Endothelial cell of umbilical vein (primary cell): ENCODE measurements around the gene EID3. TPM values are rescaled to one million over a fixed set of nuclear protein-coding genes. Genes with fewer than 3 reads are reported as not detected.

Source experiments
- BruUV-seq: library from RNA; stranded (reverse); fragments of 400-500 nt; replicated peaks from 2 replicates; lab custom pipeline; 2021; lab: Mats Ljungman, UMichigan
- CTCF ChIA-PET: fragments of 300-600, 350-600 bp; sonication (Branson Sonifier 250); formaldehyde crosslinking; loops from one replicate; lab custom pipeline; 2021; ENCODE audit warnings: antibody characterized with exemption, inconsistent platforms; lab: Charles Lee
- POLR2A ChIA-PET: fragments of 300-600, 350-600 bp; sonication (Branson Sonifier 250); formaldehyde crosslinking; loops from one replicate; lab custom pipeline; 2021; ENCODE audit warnings: antibody characterized with exemption, inconsistent platforms; lab: Charles Lee
- DNase-seq: peaks from one replicate; pipeline ENCODE4 v3.0.0-alpha.2; 2011; ENCODE audit warnings: low read depth, low spot score
- FAIRE-seq: peaks from 2 replicates; lab custom pipeline; 2011; peaks lifted over from hg19 to GRCh38; lab: Jason Lieb, UNC
- H2AFZ ChIP-seq: 2 replicates; pipeline ENCODE4 v1.6.0; 2012; ENCODE audit warnings: low read depth, low read length, control low read depth, inconsistent platforms
- H3K27ac ChIP-seq: 2 replicates; pipeline ENCODE4 v1.5.1; 2011; ENCODE audit warnings: low read depth, mild to moderate bottlenecking, control low read depth, low read length, moderate library complexity; ENCODE audit not compliant: insufficient read depth
- H3K27me3 ChIP-seq, 2 experiments: 2 replicates each; pipeline versions ENCODE4 v1.6.0 to v1.6.1; 2011; ENCODE audit warnings: low read length in 2 of 2, mixed read lengths in 1 of 2; ENCODE audit not compliant: control insufficient read depth in 2 of 2, insufficient read depth in 2 of 2
- H3K36me3 ChIP-seq, 2 experiments: 2 replicates in 1 of 2; 3 replicates in 1 of 2; pipeline ENCODE4 v1.5.1; 2011; ENCODE audit warnings: low read length in 2 of 2, mild to moderate bottlenecking in 1 of 2, moderate library complexity in 1 of 2; ENCODE audit not compliant: control insufficient read depth in 2 of 2, insufficient read depth in 2 of 2; ENCODE audit errors: extremely low read depth in 1 of 2
- H3K4me1 ChIP-seq: 3 replicates; pipeline ENCODE4 v1.5.1; 2011; ENCODE audit warnings: mild to moderate bottlenecking, low read length; ENCODE audit not compliant: control insufficient read depth, insufficient read depth; ENCODE audit errors: extremely low read depth
- H3K4me2 ChIP-seq: 2 replicates; pipeline ENCODE4 v1.6.1; 2011; ENCODE audit warnings: low read length, control low read depth, mixed read lengths; ENCODE audit not compliant: insufficient read depth
- H3K4me3 ChIP-seq, 3 experiments: fragments of 200-600 bp in 1 of 3; sonication (generic), shearing (Covaris generic) in 1 of 3; replicated peaks in 1 of 3; 2 replicates each; pipeline ENCODE4 v1.5.1; 2011 to 2016; ENCODE audit warnings: control low read depth in 3 of 3, low read length in 3 of 3, mild to moderate bottlenecking in 2 of 3, inconsistent platforms in 1 of 3, low read depth in 1 of 3, moderate library complexity in 1 of 3; ENCODE audit not compliant: insufficient read depth in 1 of 3
- H3K79me2 ChIP-seq: 2 replicates; pipeline ENCODE4 v1.6.0; 2012; ENCODE audit warnings: low read length, inconsistent platforms; ENCODE audit not compliant: control insufficient read depth, insufficient read depth
- H3K9ac ChIP-seq: replicated peaks from 2 replicates; pipeline ENCODE3; 2011; ENCODE audit warnings: low read length, control low read depth; ENCODE audit not compliant: insufficient read depth; ENCODE audit errors: extremely low read depth
- H3K9me1 ChIP-seq: replicated peaks from 3 replicates; pipeline ENCODE4 v1.6.0; 2011; ENCODE audit warnings: mild to moderate bottlenecking, low read length; ENCODE audit not compliant: control insufficient read depth, insufficient read depth; ENCODE audit errors: extremely low read depth
- H3K9me3 ChIP-seq: replicated peaks from 2 replicates; pipeline ENCODE4 v1.5.1; 2012; ENCODE audit warnings: low read length, inconsistent platforms; ENCODE audit not compliant: control insufficient read depth, insufficient read depth
- H4K20me1 ChIP-seq: replicated peaks from 2 replicates; pipeline ENCODE3; 2011; ENCODE audit warnings: mild to moderate bottlenecking, low read length; ENCODE audit not compliant: control insufficient read depth, insufficient read depth; ENCODE audit errors: extremely low read depth
- EZH2 ChIP-seq: IDR thresholded peaks from 2 replicates; pipeline ENCODE4 v1.6.1; 2012; ENCODE audit warnings: borderline replicate concordance, low read depth, mild to moderate bottlenecking, moderate library complexity, low read length, inconsistent platforms; ENCODE audit not compliant: severe bottlenecking
- FOS ChIP-seq: IDR thresholded peaks from 2 replicates; pipeline ENCODE4 v1.6.1; 2011; ENCODE audit warnings: mild to moderate bottlenecking, low read length, moderate library complexity, borderline replicate concordance; ENCODE audit not compliant: insufficient read depth
- GATA2 ChIP-seq: IDR thresholded peaks from 2 replicates; pipeline ENCODE4 v1.7.0; 2011; ENCODE audit warnings: low read depth, mild to moderate bottlenecking, moderate library complexity, mixed read lengths, low read length; ENCODE audit not compliant: insufficient read length, insufficient read depth
- JUN ChIP-seq: IDR thresholded peaks from 2 replicates; pipeline ENCODE4 v1.6.1; 2011; ENCODE audit warnings: borderline replicate concordance, low read depth; ENCODE audit not compliant: insufficient read length, insufficient read depth
- POLR2A ChIP-seq: IDR thresholded peaks from 2 replicates; pipeline ENCODE4 v1.6.1; 2012; ENCODE audit warnings: low read depth, mild to moderate bottlenecking, control low read depth, low read length
- POLR2AphosphoS5 ChIP-seq: IDR thresholded peaks from 2 replicates; pipeline ENCODE4 v1.6.1; 2012; ENCODE audit warnings: low read depth, mild to moderate bottlenecking, control low read depth, low read length, moderate library complexity; ENCODE audit not compliant: insufficient read depth
- dilution Hi-C: fragments of 300-500 bp; cut with MboI; formaldehyde crosslinking; loops from one replicate; pipeline ENCODE4 v1.15.0; 2019; ENCODE audit warnings: low sequenced_read_pairs; ENCODE audit not compliant: extremely low pct_ligation_motif_present
- intact Hi-C: fragments of 100-400 bp; cut with micrococcal nuclease; formaldehyde crosslinking; loops from one replicate; pipeline ENCODE4 v1.10.0; 2022
- polyA plus RNA-seq, 4 experiments: library from polyadenylated mRNA; depleted of rRNA in 3 of 4; stranded (reverse) in 3 of 4; unstranded in 1 of 4; fragments of >200 nt; gene quantifications; 2 replicates each; pipeline versions ENCODE4 v1.2.1 to v1.2.3, GENCODE V29; 2011 to 2012; ENCODE audit warnings: missing spikeins in 1 of 4
- total RNA-seq: library from RNA; stranded (reverse); gene quantifications from 2 replicates; pipeline ENCODE4 v1.2.3, GENCODE V29; 2021
- TF ChIP-seq, protein P1 (sequence below), 2 donors: IDR thresholded peaks; 1 replicate in 1 of 2; 2 replicates in 1 of 2; pipeline ENCODE4 v1.5.1; 2011; ENCODE audit warnings: low read length in 2 of 2, mild to moderate bottlenecking in 2 of 2, moderate library complexity in 2 of 2, control low read depth in 1 of 2, inconsistent platforms in 1 of 2, low read depth in 1 of 2; ENCODE audit not compliant: insufficient read depth in 1 of 2; ENCODE audit errors: extremely low read depth in 1 of 2
- TF ChIP-seq, protein P2 (sequence below): IDR thresholded peaks from 2 replicates; pipeline ENCODE4 v1.6.1; 2011; ENCODE audit not compliant: insufficient read depth, insufficient read length

Gene EID3
- total and polyA plus RNA-seq, 2 donors (not counting 3 experiments of a cell fraction or from before 2014, with no cell fraction given): 1.5 to 14.5 TPM

DNA sequence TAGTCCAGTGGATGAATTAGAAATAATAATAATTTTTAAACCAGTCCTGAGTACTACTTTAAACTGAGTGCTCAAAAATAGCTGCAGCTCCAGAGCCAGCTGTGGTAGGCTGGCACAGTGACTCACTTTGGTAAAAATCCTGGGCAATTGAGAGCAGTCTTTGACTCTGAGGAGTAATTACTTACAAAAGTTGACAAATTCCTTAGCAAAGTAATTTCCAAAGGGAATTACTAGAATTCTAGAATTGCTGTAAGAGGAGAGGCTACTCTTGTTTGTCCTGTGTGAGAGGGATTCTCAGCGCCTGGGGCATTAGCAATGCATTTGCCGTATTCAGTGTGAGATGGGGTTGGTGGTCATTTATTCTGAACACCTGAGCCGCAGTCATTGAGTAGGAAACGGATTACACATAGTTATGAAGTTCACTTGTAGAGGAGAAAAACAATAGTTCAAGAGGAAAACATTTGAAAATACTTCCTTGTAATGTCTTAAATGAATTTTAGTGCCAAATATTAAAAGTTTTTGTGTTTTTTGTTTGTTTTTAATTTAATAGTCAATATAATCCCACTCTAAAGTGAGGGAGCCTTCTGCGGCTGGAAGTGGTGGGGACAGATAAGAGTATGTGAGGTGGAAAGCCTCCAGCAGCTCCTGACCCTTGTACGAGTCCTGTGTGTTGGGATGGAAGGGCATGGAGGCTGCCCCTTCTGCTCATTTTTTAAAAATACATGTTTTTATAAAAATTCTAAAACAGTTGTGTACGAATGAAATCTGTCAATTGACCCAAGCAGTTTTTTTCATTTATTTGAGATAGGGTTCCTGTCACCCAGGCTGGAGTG is 41.9 kb downstream of the EID3 start:
- Histone ChIP-seq H3K27me3 (no peaks in the 10 kb centered on the region), H2AFZ (no peak overlapping the region), H3K9ac (no peak overlapping the region), H3K9me1 (no peaks in the 10 kb centered on the region), H3K9me3 (no peaks in the 10 kb centered on the region), H3K4me2 (no peak overlapping the region), H3K4me1 (no peaks in the 10 kb centered on the region), H4K20me1 (peaks cover 2% of the 10 kb centered on the region), H3K36me3 (peaks cover 42 to 53% of the 10 kb centered on the region in 2 experiments), H3K79me2 (peaks cover 66% of the 10 kb centered on the region), H3K4me3 (no peak overlapping the region), H3K27ac (no peak overlapping the region)
- dilution Hi-C loops: no loop called here
- intact Hi-C loops: no loop called here
- ChIA-PET CTCF (no interaction called here), POLR2A (no interaction called here)
- DNase-seq: no peak
- BruUV-seq: no TSS peak
- no peak for FAIRE-seq
- peak; percentile 29 for TF ChIP-seq POLR2A
- no peak for TF ChIP-seq POLR2AphosphoS5

DNA sequence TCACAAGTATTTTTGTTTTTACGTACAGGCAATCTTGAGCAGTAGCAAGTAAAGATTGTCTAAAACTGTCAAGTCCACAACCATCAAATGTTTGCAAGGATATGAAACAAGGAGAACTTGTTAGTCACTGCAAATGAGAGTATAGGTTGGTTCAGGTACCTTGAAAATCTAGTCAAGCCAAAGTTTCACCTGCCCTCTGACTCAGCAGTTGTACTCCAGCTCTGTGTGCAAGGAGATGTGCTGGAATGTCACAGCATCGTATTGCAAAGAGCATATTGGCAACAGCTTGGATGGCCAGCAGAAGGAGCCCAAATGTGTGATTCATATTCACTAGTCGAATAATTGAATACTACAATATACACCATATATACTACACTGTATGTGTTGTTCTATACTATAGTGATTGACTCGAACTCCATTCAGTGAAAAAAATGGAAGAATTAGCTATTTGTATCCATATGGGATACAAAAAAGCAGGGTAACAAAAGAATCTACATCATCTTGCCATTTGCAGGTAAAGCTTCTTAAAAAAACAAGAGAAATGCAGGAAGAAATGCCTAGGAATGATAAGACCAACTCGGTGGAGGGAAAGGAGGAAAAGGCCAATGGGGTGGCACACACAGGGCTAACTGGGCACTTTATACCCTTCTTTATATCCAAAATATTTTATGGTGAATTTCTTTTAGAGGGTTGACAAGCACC is 44.0 kb downstream of the EID3 start:
- peaks cover 5% of the 10 kb centered on the region for H4K20me1 ChIP-seq
- no peaks in the 10 kb centered on the region for H3K4me1 ChIP-seq
- peaks cover 31 to 52% of the 10 kb centered on the region in 2 experiments for H3K36me3 ChIP-seq
- dilution Hi-C loops (no loop called here), intact Hi-C loops (no loop called here)
- no peak overlapping the region for H3K4me2 ChIP-seq
- no peaks in the 10 kb centered on the region for H3K9me1 ChIP-seq
- no peaks in the 10 kb centered on the region for H3K27me3 ChIP-seq
- no peak overlapping the region for H2AFZ ChIP-seq
- H3K79me2 ChIP-seq: peaks cover 52% of the 10 kb centered on the region
- H3K9me3 ChIP-seq: no peaks in the 10 kb centered on the region
- POLR2A ChIA-PET: no interaction called here
- no peak for DNase-seq
- CTCF ChIA-PET: interaction anchor here (1.3 kb wide), 1 partner anchor 8 kb away, joined by 3 read pairs; no protein-coding TSS in a partner anchor
- no peak overlapping the region for H3K4me3 ChIP-seq
- H3K9ac ChIP-seq: no peak overlapping the region
- TF ChIP-seq, protein P1, sequence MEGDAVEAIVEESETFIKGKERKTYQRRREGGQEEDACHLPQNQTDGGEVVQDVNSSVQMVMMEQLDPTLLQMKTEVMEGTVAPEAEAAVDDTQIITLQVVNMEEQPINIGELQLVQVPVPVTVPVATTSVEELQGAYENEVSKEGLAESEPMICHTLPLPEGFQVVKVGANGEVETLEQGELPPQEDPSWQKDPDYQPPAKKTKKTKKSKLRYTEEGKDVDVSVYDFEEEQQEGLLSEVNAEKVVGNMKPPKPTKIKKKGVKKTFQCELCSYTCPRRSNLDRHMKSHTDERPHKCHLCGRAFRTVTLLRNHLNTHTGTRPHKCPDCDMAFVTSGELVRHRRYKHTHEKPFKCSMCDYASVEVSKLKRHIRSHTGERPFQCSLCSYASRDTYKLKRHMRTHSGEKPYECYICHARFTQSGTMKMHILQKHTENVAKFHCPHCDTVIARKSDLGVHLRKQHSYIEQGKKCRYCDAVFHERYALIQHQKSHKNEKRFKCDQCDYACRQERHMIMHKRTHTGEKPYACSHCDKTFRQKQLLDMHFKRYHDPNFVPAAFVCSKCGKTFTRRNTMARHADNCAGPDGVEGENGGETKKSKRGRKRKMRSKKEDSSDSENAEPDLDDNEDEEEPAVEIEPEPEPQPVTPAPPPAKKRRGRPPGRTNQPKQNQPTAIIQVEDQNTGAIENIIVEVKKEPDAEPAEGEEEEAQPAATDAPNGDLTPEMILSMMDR (IDR thresholded peaks at IDR 0.05; ENCODE audit: extremely low read depth in 1 of 2, insufficient read depth in 1 of 2, low read depth in 1 of 2, low read length in 2 of 2): no peak
- no peak for TF ChIP-seq GATA2
- TF ChIP-seq, protein P2, sequence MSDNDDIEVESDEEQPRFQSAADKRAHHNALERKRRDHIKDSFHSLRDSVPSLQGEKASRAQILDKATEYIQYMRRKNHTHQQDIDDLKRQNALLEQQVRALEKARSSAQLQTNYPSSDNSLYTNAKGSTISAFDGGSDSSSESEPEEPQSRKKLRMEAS: no peak
- TF ChIP-seq EZH2: no peak
- no peak for TF ChIP-seq FOS
- TF ChIP-seq POLR2A: no peak
- TF ChIP-seq JUN: no peak
- no TSS peak for BruUV-seq
- H3K27ac ChIP-seq: no peak overlapping the region
- no peak for FAIRE-seq
